K562 (cell line): Measurements from ENCODE around the gene AGPAT2. TPM values are rescaled to one million over a fixed set of nuclear protein-coding genes. Genes with fewer than 3 reads are reported as not detected.

Experiments used
- BCOR ChIP-seq: fragments of 450-650 bp; IDR thresholded peaks from 2 replicates; pipeline ENCODE4 v1.6.1; 2016
- CBFA2T3 ChIP-seq: fragments of 450-650 bp; IDR thresholded peaks from 2 replicates; pipeline ENCODE4 v1.6.1; 2017
- CHD4 ChIP-seq: fragments of 200-600 bp; sonication (generic); IDR thresholded peaks from 3 replicates; pipeline ENCODE4 v1.6.1; 2012; ENCODE audit warnings: low read depth, mild to moderate bottlenecking, mixed read lengths, low read length, inconsistent platforms; ENCODE audit not compliant: insufficient read depth, insufficient replicate concordance, poor library complexity, severe bottlenecking
- COPS2 ChIP-seq: fragments of 450-650 bp; conservative IDR thresholded peaks from 2 replicates; pipeline ENCODE4 v1.6.1; 2016; ENCODE audit warnings: mild to moderate bottlenecking, moderate library complexity
- HNRNPLL ChIP-seq: fragments of 200-400 bp; formaldehyde crosslinking; IDR thresholded peaks from 2 replicates; pipeline ENCODE4 v1.6.1; 2017; ENCODE audit warnings: low read length, low read depth, mild to moderate bottlenecking; ENCODE audit not compliant: poor library complexity, severe bottlenecking
- JUND ChIP-seq, 2 experiments: IDR thresholded peaks; 2 replicates in 1 of 2; 3 replicates in 1 of 2; pipeline ENCODE4 v1.6.1; 2011; ENCODE audit warnings: borderline replicate concordance in 2 of 2, low read depth in 2 of 2, low read length in 2 of 2, improper control_type of control experiment in 1 of 2, missing biosample characterization in 1 of 2, missing genetic modification characterization in 1 of 2, missing genetic modification reagents in 1 of 2
- KDM4B ChIP-seq, 2 experiments: fragments of 450-650 bp in 1 of 2; sonication (generic) in 1 of 2; IDR thresholded peaks; 2 replicates each; pipeline ENCODE4 v1.6.1; 2016 to 2017; ENCODE audit warnings: borderline replicate concordance in 2 of 2, antibody characterized with exemption in 1 of 2, low read depth in 1 of 2, mild to moderate bottlenecking in 1 of 2
- MAFK ChIP-seq: IDR thresholded peaks from 2 replicates; pipeline ENCODE4 v1.6.1; 2011; ENCODE audit warnings: low read length, improper control_type of control experiment
- MTA2 ChIP-seq: fragments of 450-650 bp; IDR thresholded peaks from 2 replicates; pipeline ENCODE4 v1.6.1; 2016; ENCODE audit warnings: low read depth
- MYNN ChIP-seq, 2 experiments: sonication (generic); formaldehyde crosslinking in 1 of 2; IDR thresholded peaks; 2 replicates each; pipeline versions ENCODE4 v1.5.0 to v1.6.1; 2016 to 2020; ENCODE audit warnings: antibody characterized with exemption in 1 of 2, missing genetic modification reagents in 1 of 2
- NEUROD1 ChIP-seq: fragments of 150-350 bp; IDR thresholded peaks from 2 replicates; pipeline ENCODE4 v1.6.1; 2014; ENCODE audit warnings: borderline replicate concordance, low read length, low read depth; ENCODE audit not compliant: partially characterized antibody
- PRDM10 ChIP-seq: fragments of 450-650 bp; IDR thresholded peaks from 2 replicates; pipeline ENCODE4 v1.6.1; 2018; ENCODE audit not compliant: partially characterized antibody
- SLC30A9 ChIP-seq: fragments of 250-450 bp; sonication (Bioruptor Pico); IDR thresholded peaks from 2 replicates; pipeline ENCODE4 v1.8.0; 2022; ENCODE audit warnings: mild to moderate bottlenecking, moderate library complexity
- SNIP1 ChIP-seq: fragments of 450-650 bp; IDR thresholded peaks from 2 replicates; pipeline ENCODE4 v1.7.1; 2017; ENCODE audit warnings: low read depth, mild to moderate bottlenecking
- SP1 ChIP-seq: sonication (generic); formaldehyde crosslinking; IDR thresholded peaks from 2 replicates; pipeline ENCODE4 v1.8.1; 2022; ENCODE audit warnings: mild to moderate bottlenecking, missing genetic modification reagents
- TEAD2 ChIP-seq: fragments of 450-650 bp; IDR thresholded peaks from 2 replicates; pipeline ENCODE4 v1.6.1; 2016; ENCODE audit warnings: missing genetic modification characterization, control low read depth, missing compliant biosample characterization
- THRA ChIP-seq: fragments of 450-650 bp; IDR thresholded peaks from 2 replicates; pipeline ENCODE4 v1.6.1; 2017; ENCODE audit warnings: mild to moderate bottlenecking, moderate library complexity
- ZC3H4 ChIP-seq: sonication (generic); formaldehyde crosslinking; IDR thresholded peaks from 2 replicates; pipeline ENCODE4 v1.9.0; 2021; ENCODE audit warnings: missing genetic modification reagents, borderline replicate concordance
- ZNF134 ChIP-seq: fragments of 250-450 bp; sonication (Bioruptor Pico); conservative IDR thresholded peaks from 2 replicates; pipeline ENCODE4 v1.4.0; 2020
- ZNF184 ChIP-seq: sonication (generic); formaldehyde crosslinking; IDR thresholded peaks from 2 replicates; pipeline ENCODE4 v1.5.0; 2020; ENCODE audit warnings: missing genetic modification reagents
- ZNF263 ChIP-seq: sonication (generic); formaldehyde crosslinking; IDR thresholded peaks from 2 replicates; pipeline ENCODE4 v1.8.0; 2022; ENCODE audit warnings: mild to moderate bottlenecking, missing genetic modification reagents, borderline replicate concordance
- ZNF347 ChIP-seq: fragments of 450-650 bp; formaldehyde crosslinking; IDR thresholded peaks from 2 replicates; pipeline ENCODE4 v1.4.0; 2020; ENCODE audit warnings: low read depth, mild to moderate bottlenecking, moderate library complexity
- polyA plus RNA-seq, 8 experiments: library from polyadenylated mRNA; depleted of rRNA in 4 of 8; stranded (reverse) in 5 of 8; unstranded in 3 of 8; fragments of >200 nt; fragmentation: Nextera tagmentation in 2 of 8; fragmentation: Illumina TruSeq in 1 of 8; extraction: Ambion mirVana in 2 of 8; extraction: Trizol in 1 of 8; gene quantifications; 2 replicates each; pipeline versions ENCODE4 v1.2.1 to v1.2.3, GENCODE V29; 2011 to 2014; ENCODE audit warnings: inconsistent platforms in 1 of 8, missing spikeins in 1 of 8
- total RNA-seq, 7 experiments: library from RNA; depleted of rRNA in 6 of 7; stranded (reverse); fragments of >200 nt in 6 of 7; fragmentation: Illumina TruSeq in 2 of 7; extraction: Trizol in 2 of 7; gene quantifications; 2 replicates each; pipeline versions ENCODE4 v1.2.1 to v1.2.3, GENCODE V29; 2011 to 2021; ENCODE audit warnings: low replicate concordance in 1 of 7
- TF ChIP-seq, protein P1 (sequence below): fragments of 450-650 bp; formaldehyde crosslinking; IDR thresholded peaks from 2 replicates; pipeline ENCODE4 v1.4.0; 2020; ENCODE audit warnings: mild to moderate bottlenecking

Gene AGPAT2
- total and polyA plus RNA-seq, 9 of the 15 experiments (the other 6 are each of a cell fraction or from before 2014, with no cell fraction given) = 0.13 to 54.5 (median 23.9) TPM

- TF ChIP-seq CHD4 (no peak), BCOR (0 out of 2 replicates have a peak, but pooled peaks have one; percentile 12), PRDM10 (no peak), SP1 (CRISPR knock-in tag) (no peak), HNRNPLL (no peak), JUND (IDR thresholded peaks at IDR 0.05; ENCODE audit: borderline replicate concordance, low read depth, low read length) (peak; percentile 88), JUND (tag; IDR thresholded peaks at IDR 0.05; ENCODE audit: borderline replicate concordance, low read depth, low read length) (peak; percentile 85; the same call in 1 of the 3 replicates), MTA2 (no peak), ZNF263 (CRISPR knock-in tag) (no peak), MAFK (no peak), SNIP1 (no peak), CBFA2T3 (peak; percentile 34), ZC3H4 (CRISPR knock-in tag) (no peak), ZNF347 (CRISPR knock-in tag) (no peak), NEUROD1 (no peak), ZNF184 (CRISPR knock-in tag) (no peak), MYNN (IDR thresholded peaks at IDR 0.05) (peak; percentile 71; the same call in 1 of the 2 replicates), MYNN (CRISPR knock-in tag; IDR thresholded peaks at IDR 0.05) (no peak), ZNF134 (CRISPR knock-in tag) (no peak), KDM4B (IDR thresholded peaks at IDR 0.05; ENCODE audit: borderline replicate concordance in 2 of 2, low read depth in 1 of 2) (0 out of 4 replicates have a peak, but pooled peaks of 1 of the 2 experiments have one; percentile 41), COPS2 (no peak), THRA (no peak), TEAD2 (no peak), SLC30A9 (CRISPR knock-in tag) (no peak)
- TF ChIP-seq, protein P1, sequence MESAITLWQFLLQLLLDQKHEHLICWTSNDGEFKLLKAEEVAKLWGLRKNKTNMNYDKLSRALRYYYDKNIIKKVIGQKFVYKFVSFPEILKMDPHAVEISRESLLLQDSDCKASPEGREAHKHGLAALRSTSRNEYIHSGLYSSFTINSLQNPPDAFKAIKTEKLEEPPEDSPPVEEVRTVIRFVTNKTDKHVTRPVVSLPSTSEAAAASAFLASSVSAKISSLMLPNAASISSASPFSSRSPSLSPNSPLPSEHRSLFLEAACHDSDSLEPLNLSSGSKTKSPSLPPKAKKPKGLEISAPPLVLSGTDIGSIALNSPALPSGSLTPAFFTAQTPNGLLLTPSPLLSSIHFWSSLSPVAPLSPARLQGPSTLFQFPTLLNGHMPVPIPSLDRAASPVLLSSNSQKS (CRISPR knock-in tag) = no peak
Observed at GRCh38 chr9:136693490-136694162, 6.4 kb upstream of the AGPAT2 start (continued).
